Measurements from ENCODE around the gene PALM2AKAP2. TPM values are rescaled to one million over a fixed set of nuclear protein-coding genes. Genes with fewer than 3 reads are reported as not detected.

The PALM2AKAP2 gene
- total RNA-seq, 4 donors from 2014 or later, result 0.78 to 9.0 (median 4.4) TPM

- no peak overlapping the region for H3K4me3 ChIP-seq
- no peaks in the 10 kb centered on the region for H3K9me3 ChIP-seq
- 82 to 86% methylated on average over 1 of the region's 1 CpG for WGBS, 2 donors
- no peaks in the 10 kb centered on the region for H3K36me3 ChIP-seq
- no peak for DNase-seq (ENCODE audit: low spot score in 2 of 2)
- H3K27me3 ChIP-seq, result no peaks in the 10 kb centered on the region
- no peak overlapping the region for H3K27ac ChIP-seq
- TF ChIP-seq EP300 (IDR thresholded peaks at IDR 0.05) (no peak), POLR2A (IDR thresholded peaks at IDR 0.05) (no peak), CTCF (IDR thresholded peaks at IDR 0.05) (no peak)
- peaks cover 0 to 9% (median 0%) of the 10 kb centered on the region in 4 donors for H3K4me1 ChIP-seq
These were observed 42.7 kb upstream of the PALM2AKAP2 start for GRCh38 chr9:109737295-109737694.

GRCh38 chr9:109739760-109740159, 40.2 kb upstream of the PALM2AKAP2 start:
- Histone ChIP-seq H3K9me3 (no peaks in the 10 kb centered on the region), H3K27me3 (no peaks in the 10 kb centered on the region), H3K4me1 (peaks cover 0 to 8% (median 0%) of the 10 kb centered on the region in 4 donors), H3K4me3 (no peak overlapping the region), H3K36me3 (no peaks in the 10 kb centered on the region), H3K27ac (no peak overlapping the region)
- WGBS, 2 donors, result 68 to 71% methylated on average over 3 of the region's 3 CpGs
- TF ChIP-seq CTCF (IDR thresholded peaks at IDR 0.05) (no peak), EP300 (IDR thresholded peaks at IDR 0.05) (no peak), POLR2A (IDR thresholded peaks at IDR 0.05) (no peak)
- no peak for DNase-seq (ENCODE audit: low spot score in 2 of 2)

- Histone ChIP-seq H3K4me3 (no peak overlapping the region), H3K27ac (no peak overlapping the region), H3K36me3 (no peaks in the 10 kb centered on the region), H3K27me3 (no peaks in the 10 kb centered on the region), H3K4me1 (peaks cover 0 to 19% (median 0%) of the 10 kb centered on the region in 4 donors), H3K9me3 (no peaks in the 10 kb centered on the region)
- TF ChIP-seq EP300 (IDR thresholded peaks at IDR 0.05), result no peak
- TF ChIP-seq CTCF (IDR thresholded peaks at IDR 0.05), result no peak
- TF ChIP-seq POLR2A (IDR thresholded peaks at IDR 0.05), result no peak
- WGBS, 2 donors, result 47 to 48% methylated on average over 2 of the region's 2 CpGs
- no peak for DNase-seq (ENCODE audit: low spot score in 2 of 2)
These were observed 37.1 kb upstream of the PALM2AKAP2 start for GRCh38 chr9:109742776-109743348.

GRCh38 chr9:109743696-109744095, 36.3 kb upstream of the PALM2AKAP2 start:
- Histone ChIP-seq H3K4me3 (no peak overlapping the region), H3K9me3 (no peaks in the 10 kb centered on the region), H3K36me3 (no peaks in the 10 kb centered on the region), H3K27me3 (no peaks in the 10 kb centered on the region), H3K27ac (no peak overlapping the region), H3K4me1 (peaks cover 0 to 19% (median 0%) of the 10 kb centered on the region in 4 donors)
- no peak for DNase-seq (ENCODE audit: low spot score in 2 of 2)
- 57 to 58% methylated on average over 2 of the region's 2 CpGs for WGBS, 2 donors
- TF ChIP-seq EP300 (IDR thresholded peaks at IDR 0.05) (no peak), CTCF (IDR thresholded peaks at IDR 0.05) (no peak), POLR2A (IDR thresholded peaks at IDR 0.05) (no peak)

- Histone ChIP-seq H3K27me3 (no peaks in the 10 kb centered on the region), H3K4me3 (no peak overlapping the region), H3K9me3 (no peaks in the 10 kb centered on the region), H3K36me3 (no peaks in the 10 kb centered on the region), H3K27ac (no peak overlapping the region), H3K4me1 (peaks cover 0 to 21% (median 0%) of the 10 kb centered on the region in 4 donors)
- DNase-seq (ENCODE audit: low spot score in 2 of 2), result peak; percentile 24 to 66
- TF ChIP-seq CTCF (IDR thresholded peaks at IDR 0.05), result no peak
- 17 to 35% methylated on average over 11 of the region's 11 CpGs for WGBS, 2 donors
These were observed 34.4 kb upstream of the PALM2AKAP2 start for GRCh38 chr9:109745335-109746283.
